K562 (cell line): ENCODE data around the gene BDH1. TPM values are rescaled to one million over a fixed set of nuclear protein-coding genes. Genes with fewer than 3 reads are reported as not detected.

ENCODE experiments used
- ATAC-seq: fragments of 200-7000 bp; cut with Tn5 transposase; 3 replicates; pipeline ENCODE4 v1.9.1; 2020; ENCODE audit warnings: moderate library complexity
- BruUV-seq: library from RNA; stranded (reverse); fragments of 400-500 nt; replicated peaks from 2 replicates; lab custom pipeline; 2021; lab: Mats Ljungman, UMichigan
- CTCF ChIA-PET: fragments of 300-600 bp; formaldehyde crosslinking; extraction: SDS; loops from one replicate; lab custom pipeline; 2021; ENCODE audit warnings: low intra/inter-chr PET ratio; lab: Yijun Ruan, JAX
- POLR2A ChIA-PET: fragments of 300-600, 350-650 bp; sonication (Branson Sonifier 250); formaldehyde crosslinking; extraction: SDS; loops from one replicate; lab custom pipeline; 2021; ENCODE audit warnings: antibody characterized with exemption, inconsistent platforms; lab: Yijun Ruan, JAX
- DNase-seq, 4 experiments: peaks; one replicate each; pipeline versions ENCODE4 v3.0.0 to v3.0.0-alpha.2; 2011 to 2018; ENCODE audit warnings: low spot score in 3 of 4, mixed read lengths in 3 of 4; ENCODE audit errors: extremely low read depth in 1 of 4
- FAIRE-seq: peaks from 2 replicates; lab custom pipeline; 2011; peaks lifted over from hg19 to GRCh38; lab: Jason Lieb, UNC
- H2AFZ ChIP-seq: 2 replicates; pipeline ENCODE4 v1.6.0; 2011; ENCODE audit warnings: low read depth, low read length, control low read depth, inconsistent platforms
- H3K27ac ChIP-seq: fragments of 200-600 bp; 3 replicates; pipeline ENCODE4 v1.8.0; 2011; ENCODE audit warnings: low read depth, mild to moderate bottlenecking, control low read depth, inconsistent platforms, low read length, moderate library complexity, mixed read lengths; ENCODE audit errors: extremely low read depth
- H3K27me3 ChIP-seq, 2 experiments: fragments of 300-600 bp in 1 of 2; 2 replicates in 1 of 2; 3 replicates in 1 of 2; pipeline versions ENCODE4 v1.6.0 to v1.8.0; 2011; ENCODE audit warnings: inconsistent platforms in 2 of 2, low read length in 2 of 2, mild to moderate bottlenecking in 1 of 2, mixed read lengths in 1 of 2, moderate library complexity in 1 of 2; ENCODE audit not compliant: control insufficient read depth in 2 of 2, insufficient read depth in 2 of 2
- H3K36me3 ChIP-seq: fragments of 300-600 bp; 3 replicates; pipeline ENCODE4 v1.8.0; 2011; ENCODE audit warnings: mild to moderate bottlenecking, low read length, inconsistent platforms; ENCODE audit not compliant: control insufficient read depth, insufficient read depth
- H3K4me1 ChIP-seq, 2 experiments: fragments of 200-600 bp in 1 of 2; replicated peaks in 1 of 2; 2 replicates in 1 of 2; 3 replicates in 1 of 2; pipeline versions ENCODE4 v1.5.1 to v1.8.0; 2011; ENCODE audit warnings: inconsistent platforms in 2 of 2, low read length in 2 of 2, mild to moderate bottlenecking in 1 of 2, mixed read lengths in 1 of 2, moderate library complexity in 1 of 2; ENCODE audit not compliant: control insufficient read depth in 2 of 2, insufficient read depth in 2 of 2
- H3K4me2 ChIP-seq: 2 replicates; pipeline ENCODE4 v1.6.1; 2011; ENCODE audit warnings: low read length, control low read depth, inconsistent platforms, mixed read lengths; ENCODE audit not compliant: insufficient read depth
- H3K4me3 ChIP-seq: fragments of 200-600 bp; sonication (generic), shearing (Covaris generic); 2 replicates; pipeline ENCODE4 v1.5.1; 2016; ENCODE audit warnings: control low read depth, inconsistent platforms
- H3K79me2 ChIP-seq: fragments of 200-600 bp; 3 replicates; pipeline ENCODE4 v1.8.0; 2011; ENCODE audit warnings: low read length, inconsistent platforms; ENCODE audit not compliant: control insufficient read depth, insufficient read depth
- H3K9ac ChIP-seq, 2 experiments: 2 replicates each; pipeline versions ENCODE4 v1.6.0 to v1.6.1; 2011; ENCODE audit warnings: low read depth in 2 of 2, low read length in 2 of 2, control low read depth in 1 of 2, inconsistent platforms in 1 of 2, mild to moderate bottlenecking in 1 of 2, mixed read lengths in 1 of 2; ENCODE audit not compliant: insufficient read depth in 1 of 2
- H3K9me1 ChIP-seq: one replicate; pipeline ENCODE4 v1.6.0; 2011; ENCODE audit warnings: inconsistent platforms, mild to moderate bottlenecking, low read length, moderate library complexity; ENCODE audit not compliant: control insufficient read depth, insufficient read depth
- H3K9me3 ChIP-seq: replicated peaks from 2 replicates; pipeline ENCODE4 v1.5.1; 2011; ENCODE audit warnings: low read depth, low read length, inconsistent platforms; ENCODE audit not compliant: control insufficient read depth, insufficient read depth
- H4K20me1 ChIP-seq: replicated peaks from 2 replicates; pipeline ENCODE4 v1.6.1; 2011; ENCODE audit warnings: low read length, inconsistent platforms, mixed read lengths; ENCODE audit not compliant: control insufficient read depth, insufficient read depth
- CREB1 ChIP-seq, 2 experiments: sonication (generic) in 1 of 2; formaldehyde crosslinking in 1 of 2; IDR thresholded peaks; 2 replicates each; pipeline versions ENCODE4 v1.6.1 to v1.8.0; 2012 to 2022; ENCODE audit warnings: inconsistent platforms in 1 of 2, mild to moderate bottlenecking in 1 of 2, missing genetic modification reagents in 1 of 2, moderate library complexity in 1 of 2
- EZH2 ChIP-seq: IDR thresholded peaks from 2 replicates; pipeline ENCODE4 v1.6.1; 2012; ENCODE audit warnings: low read depth, mild to moderate bottlenecking, inconsistent platforms, low read length, borderline replicate concordance
- FOXM1 ChIP-seq, 2 experiments: fragments of 450-650 bp in 1 of 2; sonication (generic) in 1 of 2; formaldehyde crosslinking in 1 of 2; IDR thresholded peaks; 2 replicates each; pipeline versions ENCODE4 v1.6.1 to v1.9.0; 2017 to 2022; ENCODE audit warnings: low read depth in 2 of 2, mild to moderate bottlenecking in 2 of 2, missing genetic modification reagents in 1 of 2, moderate library complexity in 1 of 2
- HEY1 ChIP-seq: fragments of 250-450 bp; sonication (Bioruptor Pico); IDR thresholded peaks from 2 replicates; pipeline ENCODE4 v1.5.0; 2020; ENCODE audit warnings: mild to moderate bottlenecking, moderate library complexity, borderline replicate concordance
- WGBS: fragments of 100-300 bp; shearing (Covaris generic); methylation state at CpG from one replicate; pipeline ENCODE4 v1.1.6; 2016; ENCODE audit warnings: low coverage, mixed read lengths; ENCODE audit not compliant: insufficient coverage; ENCODE audit errors: missing lambda C conversion rate; 5-methylcytosine and 5-hydroxymethylcytosine counted together
- in situ Hi-C: fragments of 300-500 bp; cut with MboI; formaldehyde crosslinking; loops from 4 replicates; pipeline ENCODE4 v1.15.0; 2018; ENCODE audit warnings: inconsistent platforms, mixed read lengths
- intact Hi-C: fragments of 100-400 bp; cut with micrococcal nuclease; formaldehyde crosslinking; loops from 2 replicates; pipeline ENCODE4 v1.14.2; 2022
- polyA plus RNA-seq, 8 experiments: library from polyadenylated mRNA; depleted of rRNA in 4 of 8; stranded (reverse) in 5 of 8; unstranded in 3 of 8; fragments of >200 nt; fragmentation: Nextera tagmentation in 2 of 8; fragmentation: Illumina TruSeq in 1 of 8; extraction: Ambion mirVana in 2 of 8; extraction: Trizol in 1 of 8; gene quantifications; 2 replicates each; pipeline versions ENCODE4 v1.2.1 to v1.2.3, GENCODE V29; 2011 to 2014; ENCODE audit warnings: inconsistent platforms in 1 of 8, missing spikeins in 1 of 8
- total RNA-seq, 7 experiments: library from RNA; depleted of rRNA in 6 of 7; stranded (reverse); fragments of >200 nt in 6 of 7; fragmentation: Illumina TruSeq in 2 of 7; extraction: Trizol in 2 of 7; gene quantifications; 2 replicates each; pipeline versions ENCODE4 v1.2.1 to v1.2.3, GENCODE V29; 2011 to 2021; ENCODE audit warnings: low replicate concordance in 1 of 7
- TF ChIP-seq, protein P1 (sequence below): sonication (generic); formaldehyde crosslinking; IDR thresholded peaks from 2 replicates; pipeline ENCODE4 v1.8.1; 2023; ENCODE audit warnings: mild to moderate bottlenecking, missing genetic modification reagents

The BDH1 gene
- total and polyA plus RNA-seq, 9 of the 15 experiments (the other 6 are each of a cell fraction or from before 2014, with no cell fraction given), result 0.07 to 0.89 (median 0.12) TPM; not detected in 3

DNA sequence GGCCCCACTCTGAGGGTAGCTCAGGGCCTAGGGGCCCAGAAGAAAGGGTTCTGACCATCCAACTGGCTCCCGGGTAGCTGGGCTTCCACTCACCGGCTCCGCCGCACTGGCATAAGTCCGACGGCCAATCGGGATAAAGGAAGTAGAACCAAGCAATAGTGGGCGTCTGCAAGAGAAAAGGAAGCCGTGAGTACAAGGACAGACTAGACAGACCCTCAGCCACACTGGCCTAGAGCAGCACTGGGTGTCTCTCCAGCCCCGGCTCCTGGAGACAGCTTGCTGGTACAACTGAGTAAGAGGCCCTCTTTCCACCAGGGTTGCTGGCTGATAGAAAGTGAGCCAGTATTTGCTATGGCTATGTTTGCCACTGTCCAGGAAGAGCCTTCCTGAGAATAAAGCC lies 22.4 kb downstream of the BDH1 start (continued):
- no peak for TF ChIP-seq HEY1 (CRISPR knock-in tag)

DNA sequence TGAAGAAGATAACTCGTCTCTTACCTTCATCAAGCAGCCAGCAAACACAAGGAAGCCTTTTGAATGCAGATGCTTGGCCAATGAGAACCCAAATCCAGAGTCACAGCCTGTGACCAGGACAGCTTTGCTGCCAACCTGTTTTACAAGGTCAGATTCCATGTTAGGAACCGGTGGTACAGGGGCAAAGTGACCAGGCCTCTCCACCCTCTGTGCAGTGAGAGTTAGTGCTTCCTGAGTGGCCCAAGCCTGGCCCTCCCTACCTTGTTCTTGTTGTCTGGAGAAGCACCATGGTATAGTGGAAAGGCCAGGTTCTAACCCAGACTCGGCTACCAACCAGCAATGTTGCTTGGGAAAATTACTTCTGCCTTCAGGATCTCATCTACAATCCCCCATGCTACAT lies 23.4 kb downstream of the BDH1 start:
- 0% methylated on average over 3 of the region's 3 CpGs for WGBS
- ATAC-seq, result no peak
- Histone ChIP-seq H3K27ac (no peak overlapping the region), H3K36me3 (no peaks in the 10 kb centered on the region), H3K9me1 (no peaks in the 10 kb centered on the region), H3K27me3 (peaks cover 69 to 72% of the 10 kb centered on the region in 2 experiments), H4K20me1 (peaks cover 3% of the 10 kb centered on the region), H3K4me2 (no peak overlapping the region), H3K9ac (no peak overlapping the region), H3K9me3 (no peaks in the 10 kb centered on the region), H3K4me3 (no peak overlapping the region), H3K4me1 (no peaks in the 10 kb centered on the region), H3K79me2 (no peaks in the 10 kb centered on the region), H2AFZ (no peak overlapping the region)
- DNase-seq, result no peak
- FAIRE-seq, result no peak
- intact Hi-C loops, result no loop called here
- in situ Hi-C loops, result no loop called here
- BruUV-seq, result no TSS peak
- no peak for TF ChIP-seq CREB1 (IDR thresholded peaks at IDR 0.05)
- TF ChIP-seq CREB1 (CRISPR knock-in tag; IDR thresholded peaks at IDR 0.05), result no peak
- no peak for TF ChIP-seq FOXM1 (IDR thresholded peaks at IDR 0.05; ENCODE audit: low read depth)
- no peak for TF ChIP-seq FOXM1 (CRISPR knock-in tag; IDR thresholded peaks at IDR 0.05; ENCODE audit: low read depth)
- TF ChIP-seq EZH2, result no peak
- TF ChIP-seq, protein P1, sequence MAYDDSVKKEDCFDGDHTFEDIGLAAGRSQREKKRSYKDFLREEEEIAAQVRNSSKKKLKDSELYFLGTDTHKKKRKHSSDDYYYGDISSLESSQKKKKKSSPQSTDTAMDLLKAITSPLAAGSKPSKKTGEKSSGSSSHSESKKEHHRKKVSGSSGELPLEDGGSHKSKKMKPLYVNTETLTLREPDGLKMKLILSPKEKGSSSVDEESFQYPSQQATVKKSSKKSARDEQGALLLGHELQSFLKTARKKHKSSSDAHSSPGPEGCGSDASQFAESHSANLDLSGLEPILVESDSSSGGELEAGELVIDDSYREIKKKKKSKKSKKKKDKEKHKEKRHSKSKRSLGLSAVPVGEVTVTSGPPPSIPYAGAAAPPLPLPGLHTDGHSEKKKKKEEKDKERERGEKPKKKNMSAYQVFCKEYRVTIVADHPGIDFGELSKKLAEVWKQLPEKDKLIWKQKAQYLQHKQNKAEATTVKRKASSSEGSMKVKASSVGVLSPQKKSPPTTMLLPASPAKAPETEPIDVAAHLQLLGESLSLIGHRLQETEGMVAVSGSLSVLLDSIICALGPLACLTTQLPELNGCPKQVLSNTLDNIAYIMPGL (CRISPR knock-in tag), result no peak
- ChIA-PET CTCF (no interaction called here), POLR2A (interaction anchor here (0.6 to 1.4 kb wide), 4 partner anchors 10 to 111 kb away, joined by 3 to 5 read pairs (median 3); no protein-coding TSS in a partner anchor)
